ENCODE measurements around the gene PLD5.

GRCh38 chr1:242544071-242544470 lies 19.6 kb upstream of the PLD5 start:
- TF ChIP-seq CTCF (IDR thresholded peaks at IDR 0.05) (no peak), SIN3A (IDR thresholded peaks at IDR 0.05; ENCODE audit: borderline replicate concordance, low read depth, low read length) (no peak), POLR2AphosphoS5 (IDR thresholded peaks at IDR 0.05; ENCODE audit: low read depth, low read length) (no peak), GATA2 (CRISPR knock-in tag; IDR thresholded peaks at IDR 0.05) (no peak), NRF1 (IDR thresholded peaks at IDR 0.05; ENCODE audit: low read depth, low read length) (no peak)
